ENCODE data around the gene DUSP28.
"Not testable (repeated sequence)": the region's sequence is repeated elsewhere in the genome, so short reads cannot be mapped to it uniquely, and the experiment has no call there.

Gene DUSP28, protein sequence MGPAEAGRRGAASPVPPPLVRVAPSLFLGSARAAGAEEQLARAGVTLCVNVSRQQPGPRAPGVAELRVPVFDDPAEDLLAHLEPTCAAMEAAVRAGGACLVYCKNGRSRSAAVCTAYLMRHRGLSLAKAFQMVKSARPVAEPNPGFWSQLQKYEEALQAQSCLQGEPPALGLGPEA

DNA sequence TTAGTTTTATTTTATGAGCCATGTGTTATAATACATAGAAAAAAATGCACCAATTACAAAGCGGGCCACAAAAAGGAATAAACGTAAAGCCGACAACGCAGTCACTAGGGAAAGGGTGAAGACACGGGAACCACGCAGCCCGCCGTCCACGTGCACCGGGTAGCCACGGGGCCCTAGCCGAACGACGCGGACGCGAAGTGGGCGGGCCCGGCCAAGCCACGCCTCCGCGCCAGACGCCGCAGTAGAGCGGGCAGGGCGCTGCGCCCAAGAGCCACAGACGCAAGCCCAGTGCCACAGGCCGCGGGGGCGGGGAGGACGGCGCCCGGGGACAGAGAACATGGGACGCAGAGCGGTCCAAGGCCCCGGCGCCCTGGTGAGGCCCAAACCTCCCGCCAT lies at the start of gene DUSP28:
Gene DUSP28 (plus strand): TSS at position 274 of the 396 bp plus-strand sequence. CDS start 328 bp downstream, outside the sequence.
- DNase-seq (ENCODE audit: low read depth), result peak; percentile 86

DNA sequence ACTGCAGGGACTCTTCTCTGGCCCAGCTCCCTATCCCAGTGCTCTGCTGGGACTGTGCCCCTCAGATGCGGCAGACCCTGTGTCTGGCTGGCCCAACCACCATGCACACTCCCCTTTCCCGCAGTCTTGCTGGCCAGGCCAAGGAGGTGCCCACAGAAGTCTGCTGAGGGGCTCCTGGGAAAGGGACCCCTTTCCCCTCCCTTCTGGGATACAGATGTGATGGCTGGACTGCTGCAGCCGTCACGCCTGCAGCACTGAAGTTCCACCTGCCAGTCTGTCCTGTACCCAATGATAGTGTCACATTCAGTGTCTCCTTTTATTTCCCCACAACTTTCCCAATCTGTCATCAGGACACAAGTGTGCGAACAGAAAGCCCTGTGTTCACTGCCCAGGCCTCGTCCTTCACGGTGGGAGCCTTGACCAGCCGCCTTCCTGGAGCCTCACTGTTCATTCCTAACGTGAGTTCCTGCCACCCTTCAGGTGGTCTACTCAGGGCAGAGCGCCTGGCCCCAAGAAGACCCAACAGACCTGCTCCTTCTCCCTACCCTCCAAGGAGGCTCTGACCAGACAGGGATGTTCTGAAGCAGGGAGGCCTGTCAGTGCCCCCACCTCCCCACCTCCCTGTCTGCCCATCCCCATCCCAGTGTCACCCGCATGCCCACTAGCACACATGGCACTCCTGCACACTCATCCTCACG lies 49.5 kb upstream of the DUSP28 start:
- no peak for DNase-seq (ENCODE audit: low read depth)

DNA sequence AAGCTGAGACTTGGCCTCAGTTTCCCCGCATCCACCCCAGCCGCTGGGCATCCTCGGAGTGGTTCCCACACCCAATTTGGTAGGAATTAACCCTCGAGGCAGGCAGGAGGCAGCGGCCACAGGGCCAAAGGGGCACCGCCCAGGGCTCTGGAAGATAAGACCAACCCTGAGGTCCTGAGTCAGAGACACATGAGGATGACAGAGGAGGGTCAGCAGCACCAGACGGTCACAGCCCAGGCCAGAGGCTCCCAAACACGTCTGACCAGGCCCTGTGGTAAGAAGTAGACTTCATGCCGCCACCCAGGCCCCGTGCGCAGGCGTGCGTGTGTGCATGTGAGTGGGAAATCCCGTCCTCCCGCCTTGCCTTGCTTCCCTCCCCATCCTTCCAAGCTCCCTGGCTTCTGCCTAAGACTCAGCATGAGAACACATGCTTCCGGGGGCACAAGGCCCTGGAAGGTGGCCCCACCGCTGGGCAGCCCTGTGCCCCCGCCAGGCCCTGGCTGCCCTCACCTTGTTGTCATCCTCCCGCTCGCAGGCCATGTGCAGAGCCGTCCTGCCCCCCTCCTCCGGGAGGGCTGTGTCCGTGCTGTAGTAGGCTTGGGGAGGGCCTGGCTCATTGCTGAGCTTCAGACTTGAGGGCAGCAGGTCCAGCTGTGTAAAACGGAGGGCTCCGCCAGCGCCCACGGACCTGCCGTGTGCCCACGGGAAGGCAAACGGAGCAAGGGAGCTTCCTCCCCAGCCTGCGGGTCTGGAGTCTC lies 48.6 kb upstream of the DUSP28 start:
- DNase-seq (ENCODE audit: low read depth), result no peak

DNA sequence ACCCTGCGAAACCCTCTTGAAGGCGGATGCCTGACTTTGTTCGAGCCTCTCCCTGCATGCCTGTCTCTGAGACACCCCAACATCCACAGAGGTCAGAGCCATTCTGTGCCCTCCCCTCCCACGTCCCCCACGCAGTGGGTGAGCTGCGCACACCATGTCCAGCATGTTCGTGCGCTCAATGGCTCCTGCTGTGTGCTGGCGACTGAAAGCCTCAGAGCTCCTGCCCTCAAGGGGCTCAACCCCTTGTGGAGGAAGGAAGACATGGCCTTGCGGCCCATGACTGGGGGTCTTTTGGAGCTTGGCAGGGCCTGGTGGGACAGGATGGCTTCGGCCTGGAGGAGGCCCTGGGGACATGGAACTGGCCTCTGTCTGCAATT lies 48.1 kb upstream of the DUSP28 start:
- no peak for DNase-seq (ENCODE audit: low read depth)

DNA sequence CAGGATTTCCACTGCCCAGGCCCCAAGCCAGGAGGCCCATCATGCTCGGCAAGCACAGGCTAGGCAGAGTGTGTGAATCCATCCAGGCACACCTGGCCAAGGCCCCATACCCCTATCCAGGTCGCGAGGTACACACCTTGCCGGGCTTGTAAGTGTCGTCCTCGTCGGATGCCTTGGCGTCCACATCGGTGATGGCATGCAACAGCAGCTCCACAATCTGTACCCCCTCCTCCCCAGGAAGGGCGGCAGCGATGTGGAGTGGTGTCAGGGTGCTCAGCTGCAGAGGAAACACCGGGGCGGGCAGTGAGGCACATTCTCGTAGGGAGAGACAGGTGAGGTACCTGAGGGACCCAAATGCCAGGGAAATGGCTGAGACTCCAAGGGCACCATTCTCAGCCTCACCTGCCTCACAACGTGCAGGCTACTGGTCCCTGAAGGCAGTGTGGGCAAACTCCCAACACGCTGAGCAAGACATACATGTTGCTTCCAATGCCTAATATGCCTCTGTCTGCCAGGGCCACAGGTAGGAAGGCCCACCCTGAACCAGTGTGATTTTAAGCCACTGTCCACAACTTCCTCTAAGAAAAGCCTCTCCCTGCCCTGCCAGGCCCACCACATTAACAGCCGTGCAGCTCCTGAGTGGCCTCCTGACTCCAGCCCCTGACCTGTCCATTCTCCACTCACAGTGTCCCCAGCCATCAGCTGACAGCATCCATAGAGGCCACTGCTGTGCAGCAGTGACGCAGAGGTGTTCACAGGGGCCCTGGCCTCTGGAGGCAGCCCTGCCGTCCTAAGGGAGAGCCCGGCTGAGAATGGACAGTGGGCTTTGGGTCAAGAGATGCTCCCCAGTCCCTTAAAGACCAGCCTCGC lies 47.3 kb upstream of the DUSP28 start:
- no peak for DNase-seq (ENCODE audit: low read depth)

DNA sequence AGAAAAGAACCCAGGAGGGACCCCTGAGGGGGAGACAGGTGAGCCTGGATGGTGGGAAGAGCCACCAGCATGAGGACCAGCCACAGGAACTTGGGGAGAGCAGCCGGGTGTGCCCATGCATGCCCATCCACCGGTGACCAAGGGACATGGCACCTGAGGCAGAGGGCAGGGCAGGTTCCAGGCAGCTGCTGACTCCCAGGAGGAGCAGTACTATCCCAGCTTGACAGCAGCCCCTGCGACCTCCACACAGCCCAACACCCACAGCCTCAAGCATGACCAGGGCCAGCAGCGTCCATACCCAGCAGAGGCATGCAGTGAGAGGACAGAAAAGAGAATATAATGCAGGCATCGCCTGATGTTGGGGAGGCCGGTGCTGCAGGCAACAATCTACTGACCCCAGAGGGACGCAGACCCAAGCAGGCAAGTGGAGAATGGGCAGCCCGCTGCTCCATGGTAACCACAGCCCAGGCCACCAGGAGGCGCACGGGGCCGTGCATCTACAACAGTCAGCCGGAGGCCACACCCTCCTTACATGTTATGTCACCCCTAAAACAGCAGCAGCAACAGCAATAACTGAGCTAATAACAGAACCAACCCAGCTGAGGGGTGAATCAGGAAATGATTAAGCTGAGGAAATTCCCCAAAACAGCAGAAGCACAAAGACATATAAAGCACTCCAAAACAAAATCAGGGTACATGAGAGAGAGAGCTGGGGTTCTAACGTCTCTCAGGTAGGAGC lies 46.4 kb upstream of the DUSP28 start:
- DNase-seq (ENCODE audit: low read depth), result peak; percentile 69

DNA sequence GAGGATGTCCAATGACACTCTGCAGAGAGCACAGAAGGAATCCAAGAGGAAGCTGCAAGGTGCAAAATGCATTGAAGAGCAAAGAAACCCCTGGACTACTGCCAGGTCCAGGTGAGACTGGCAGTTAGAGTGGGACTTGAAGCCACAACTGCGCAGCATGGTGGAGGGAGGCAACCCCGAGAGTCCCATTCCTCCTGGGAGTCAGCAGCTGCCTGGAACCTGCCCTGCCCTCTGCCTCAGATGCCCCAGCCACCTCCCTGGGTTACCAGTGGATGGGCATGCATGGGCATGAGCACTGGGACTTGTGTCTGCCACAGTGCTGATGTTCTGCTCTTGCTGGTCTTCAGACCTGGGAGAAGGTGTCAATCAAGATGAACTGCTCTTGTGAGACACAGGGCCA lies 45.5 kb upstream of the DUSP28 start:
- DNase-seq (ENCODE audit: low read depth), result no peak

DNA sequence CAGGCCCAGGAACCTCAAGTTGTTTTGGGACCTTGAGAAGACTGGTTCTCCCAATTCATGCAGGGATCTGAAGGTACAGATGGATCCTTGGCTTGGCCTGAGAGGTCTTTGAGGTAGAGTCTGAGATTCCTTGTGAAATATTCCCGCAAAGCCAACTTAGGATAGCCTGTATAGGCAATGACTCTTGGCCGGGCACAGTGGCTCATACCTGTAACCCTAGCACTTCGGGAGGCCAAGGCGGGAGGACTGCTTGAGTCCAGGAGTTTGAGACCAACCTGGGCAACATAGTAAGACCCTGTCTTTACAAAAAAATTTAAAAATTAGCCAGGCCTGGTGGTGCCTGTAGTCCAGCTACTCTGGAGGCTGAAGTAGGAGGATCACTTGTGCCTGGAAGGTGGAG lies 42.8 kb upstream of the DUSP28 start:
- DNase-seq (ENCODE audit: low read depth), result no peak

DNA sequence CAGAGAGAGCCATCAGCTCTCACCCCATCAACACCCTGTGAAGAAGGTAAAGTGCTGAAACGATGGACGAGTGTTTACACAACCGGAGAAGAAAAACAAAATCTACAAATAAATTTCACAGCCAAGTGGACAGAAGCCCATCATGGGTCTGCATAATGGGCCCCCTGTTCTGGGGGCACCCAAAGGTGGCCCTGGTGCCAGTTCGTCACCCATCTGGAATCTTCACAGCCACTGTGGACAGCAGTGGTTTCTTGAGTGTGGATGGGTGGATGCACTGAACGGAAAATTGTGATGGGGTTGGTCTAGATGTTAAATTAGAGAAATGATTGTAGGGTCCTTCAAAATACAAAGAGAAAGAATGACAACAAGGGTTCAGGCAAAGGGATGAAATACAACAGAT lies 41.2 kb upstream of the DUSP28 start:
- DNase-seq (ENCODE audit: low read depth), result no peak

DNA sequence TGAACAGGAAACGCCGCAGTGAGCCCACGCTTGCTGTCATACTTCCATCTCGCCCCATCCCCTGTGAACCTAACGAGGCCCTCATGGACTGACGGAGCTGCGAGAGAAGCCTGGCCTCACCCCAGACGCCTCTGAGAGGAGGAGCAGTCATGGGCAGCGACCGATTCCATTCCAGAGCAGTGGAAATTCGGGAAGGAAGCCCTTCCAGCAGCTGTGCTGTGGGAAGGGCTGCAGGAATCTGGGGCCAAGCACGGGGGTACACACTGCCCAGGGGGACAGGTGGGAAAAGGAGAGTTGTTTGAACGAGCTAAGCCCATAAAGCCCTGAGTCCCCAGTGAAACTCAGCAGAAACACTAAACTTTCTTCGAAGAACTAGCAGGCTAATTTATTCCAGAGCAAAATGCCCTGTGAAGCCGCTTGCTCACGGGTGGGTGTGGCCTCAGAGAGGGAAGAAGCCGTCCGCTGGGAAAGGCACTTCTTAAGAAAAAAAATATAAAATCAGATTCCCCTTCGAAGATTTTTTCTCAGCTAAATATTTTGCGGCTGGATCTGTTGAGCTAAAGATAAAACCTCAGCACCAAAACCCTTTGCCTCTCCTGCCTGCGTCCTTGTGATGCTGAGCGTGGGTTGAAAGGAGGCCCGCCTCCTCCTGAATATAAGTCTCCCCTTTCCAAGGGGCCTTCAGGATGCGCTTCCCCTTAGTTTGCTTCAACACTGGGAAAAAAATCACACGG lies 40.6 kb upstream of the DUSP28 start:
- DNase-seq (ENCODE audit: low read depth), result no peak

DNA sequence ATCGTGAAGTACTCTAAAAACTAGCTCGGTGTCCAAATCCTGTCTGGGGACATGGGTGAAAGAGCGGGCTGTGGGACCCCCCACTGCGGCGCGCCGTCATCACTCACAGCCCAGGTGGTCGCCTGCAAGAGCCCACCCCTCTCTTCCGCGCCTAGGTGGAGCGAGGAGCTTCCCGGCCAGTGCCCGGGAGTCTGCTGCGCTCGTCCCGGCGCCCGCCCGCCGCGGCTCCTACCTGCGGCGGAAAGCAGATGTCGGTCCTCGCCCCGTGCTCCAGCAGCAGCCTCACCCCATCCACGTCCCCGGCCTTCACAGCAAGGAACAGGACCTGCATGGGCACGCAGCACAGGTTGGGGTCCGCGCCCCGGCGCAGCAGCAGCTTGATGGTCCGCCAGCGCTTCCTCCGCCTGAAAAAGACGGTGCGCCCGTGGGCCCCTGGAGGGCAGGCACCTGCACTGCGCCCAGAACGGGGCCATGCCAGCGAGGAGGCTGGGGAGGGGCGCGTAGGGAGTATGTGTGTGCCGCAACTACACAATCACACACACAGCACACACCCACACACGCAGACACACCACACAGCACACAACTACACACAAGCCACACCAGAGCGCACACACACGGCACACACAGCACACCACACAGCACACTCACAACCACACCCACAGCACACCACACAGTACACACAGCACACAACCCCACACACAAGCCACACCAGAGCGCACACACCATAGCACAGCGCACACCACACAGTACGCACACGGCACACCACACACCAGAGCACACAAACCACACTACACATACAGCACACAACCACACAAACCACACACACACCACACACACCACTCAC lies 39.8 kb upstream of the DUSP28 start:
- DNase-seq (ENCODE audit: low read depth), result no peak

DNA sequence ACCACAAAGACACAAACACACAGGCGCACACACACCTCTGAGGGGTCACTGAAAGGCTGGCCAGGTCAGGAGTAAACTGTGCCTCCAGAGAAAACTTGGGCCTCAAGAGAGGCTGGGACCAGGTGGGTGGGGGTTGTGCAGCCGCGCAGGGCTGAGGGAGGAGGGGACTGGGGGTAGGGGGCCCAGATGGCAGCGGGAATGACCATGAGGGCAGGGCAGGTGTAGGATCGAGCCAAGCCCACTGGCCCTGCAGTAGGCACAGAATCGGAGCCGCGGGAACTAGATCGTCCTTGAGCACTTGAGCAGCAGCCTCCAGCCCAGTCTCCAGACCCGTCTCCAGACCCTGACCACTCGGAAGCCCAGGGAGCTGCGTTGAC lies 39.2 kb upstream of the DUSP28 start:
- DNase-seq (ENCODE audit: low read depth), result no peak

DNA sequence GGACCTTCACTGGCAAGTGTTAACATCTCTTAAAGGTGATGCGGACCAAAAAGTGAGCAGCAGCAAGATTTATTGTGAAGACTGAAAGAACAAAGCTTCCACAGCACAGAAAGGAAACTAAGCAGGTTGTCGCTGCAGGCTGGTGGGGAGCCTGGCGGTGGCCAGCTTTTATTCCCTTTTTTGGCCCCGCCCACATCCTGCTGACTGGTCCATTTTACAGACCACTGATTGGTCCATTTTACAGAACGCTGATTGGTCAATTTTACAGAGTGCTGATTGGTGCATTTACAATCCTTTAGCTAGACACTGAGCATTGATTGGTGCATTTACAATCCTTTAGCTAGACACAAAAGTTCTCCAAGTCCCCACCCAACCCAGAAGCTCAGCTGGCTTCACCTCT lies 38.3 kb upstream of the DUSP28 start:
- not testable (repeated sequence) for DNase-seq (ENCODE audit: low read depth)

DNA sequence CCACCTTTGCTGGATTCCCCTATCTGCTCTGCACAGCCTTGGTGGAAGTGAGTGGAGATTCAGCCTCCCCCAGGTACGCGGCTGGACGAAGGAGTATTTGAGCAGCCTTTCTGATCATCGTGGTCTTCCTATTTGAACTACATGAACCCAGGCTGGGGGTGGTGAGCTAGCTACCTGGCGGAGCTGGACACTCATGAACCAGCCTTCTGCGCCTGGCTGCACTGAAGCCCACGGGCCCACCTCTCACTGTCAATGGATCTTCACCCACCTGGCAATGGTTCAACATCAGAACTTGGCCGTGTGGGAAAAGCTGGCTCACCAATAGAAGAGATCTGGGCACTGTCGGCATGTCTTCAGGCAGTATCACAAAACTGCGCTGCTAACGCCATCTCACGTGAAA lies 37.8 kb upstream of the DUSP28 start:
- DNase-seq (ENCODE audit: low read depth), result no peak

DNA sequence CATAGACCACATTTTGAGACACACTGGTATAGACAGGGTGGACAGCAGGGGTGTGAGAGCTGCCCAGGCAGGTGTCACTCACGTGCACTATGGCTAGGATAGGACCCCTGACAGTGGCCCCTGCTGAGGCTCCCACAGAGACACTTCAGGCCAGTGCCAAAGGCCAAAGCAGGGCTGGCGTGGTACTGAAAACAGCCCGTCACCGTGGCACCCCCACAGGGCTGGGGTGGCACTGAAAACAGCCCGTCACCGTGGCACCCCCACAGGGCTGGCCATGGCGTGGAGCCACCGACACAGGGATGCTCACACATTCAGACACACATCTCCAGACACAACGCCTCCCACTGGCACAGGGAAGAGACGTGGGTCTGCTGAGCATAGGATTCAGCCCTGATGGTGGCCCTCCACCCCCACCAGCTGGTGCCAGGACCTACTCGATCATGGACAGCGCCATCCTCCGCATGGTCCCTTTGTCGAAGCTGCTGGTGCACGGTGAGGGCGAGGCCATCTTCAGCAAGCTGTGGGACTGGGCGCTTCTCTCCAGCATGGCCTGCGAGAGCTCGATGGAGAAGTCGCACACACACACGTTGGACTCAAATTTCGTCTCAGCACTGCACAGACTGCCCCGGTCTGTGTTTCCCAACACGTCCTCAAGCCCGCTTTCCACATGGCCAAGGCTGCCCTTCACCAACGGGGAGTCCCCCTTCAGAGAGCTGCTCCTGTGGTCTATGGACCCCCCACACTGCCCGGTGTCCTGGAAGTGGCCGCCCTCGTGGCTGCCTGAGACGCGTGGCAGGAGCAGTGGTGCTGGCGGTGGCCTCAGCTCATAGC lies 36.5 kb upstream of the DUSP28 start:
- no peak for DNase-seq (ENCODE audit: low read depth)

DNA sequence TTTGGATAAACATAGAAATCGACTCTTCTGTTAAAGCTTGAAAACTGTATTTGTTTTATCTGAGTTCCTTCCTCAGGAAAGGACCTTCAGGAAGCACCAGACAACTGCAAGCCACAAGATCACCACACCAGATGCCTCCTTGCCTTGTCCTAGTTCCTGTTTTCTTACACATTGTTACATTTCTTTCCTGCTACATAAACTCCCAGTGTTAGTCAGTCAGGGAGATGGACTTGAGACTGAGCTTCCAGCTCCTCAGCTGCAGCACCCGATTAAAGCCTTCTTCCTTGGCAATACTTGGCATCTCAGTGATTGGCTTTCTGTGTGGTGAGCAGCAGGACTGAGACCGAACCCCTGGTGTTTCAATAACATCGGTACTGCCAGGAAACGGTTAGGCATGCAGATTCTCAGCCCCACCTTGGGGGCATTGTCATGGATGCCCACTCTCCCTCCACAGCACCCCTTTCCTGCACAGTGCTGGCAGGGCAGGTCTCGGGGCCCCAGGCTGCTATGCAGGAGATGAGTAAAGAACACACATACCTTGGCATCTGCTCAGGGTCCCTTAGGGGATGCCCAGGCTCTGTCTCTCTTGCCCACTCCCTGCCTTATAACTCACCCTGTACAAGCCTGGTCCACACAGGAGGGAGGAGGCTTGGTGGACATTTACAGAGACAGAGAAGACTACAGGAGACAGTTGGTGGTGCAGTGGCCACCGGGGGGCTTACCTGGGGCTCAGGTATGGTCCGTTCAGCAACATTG lies 35.0 kb upstream of the DUSP28 start:
- DNase-seq (ENCODE audit: low read depth), result no peak

DNA sequence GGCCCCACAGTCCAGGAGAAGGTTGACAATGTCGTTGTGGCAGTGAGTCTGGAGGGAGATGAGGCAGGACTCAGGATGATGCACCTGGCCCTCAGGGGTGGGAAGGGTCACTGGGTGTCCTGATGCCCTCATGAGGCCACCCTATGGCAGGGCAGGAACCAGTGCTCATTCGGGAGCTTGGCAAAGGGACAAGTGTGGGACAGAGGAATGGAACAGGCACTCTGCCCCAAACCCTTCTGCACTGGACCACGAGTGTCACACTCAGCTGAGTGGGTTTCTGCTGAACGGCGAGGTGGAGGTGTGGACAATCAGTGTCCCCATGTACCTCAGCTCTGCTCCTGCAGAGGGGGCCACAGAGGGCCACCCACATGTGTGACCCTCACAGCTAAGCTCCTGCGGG lies 34.4 kb upstream of the DUSP28 start:
- DNase-seq (ENCODE audit: low read depth), result no peak

DNA sequence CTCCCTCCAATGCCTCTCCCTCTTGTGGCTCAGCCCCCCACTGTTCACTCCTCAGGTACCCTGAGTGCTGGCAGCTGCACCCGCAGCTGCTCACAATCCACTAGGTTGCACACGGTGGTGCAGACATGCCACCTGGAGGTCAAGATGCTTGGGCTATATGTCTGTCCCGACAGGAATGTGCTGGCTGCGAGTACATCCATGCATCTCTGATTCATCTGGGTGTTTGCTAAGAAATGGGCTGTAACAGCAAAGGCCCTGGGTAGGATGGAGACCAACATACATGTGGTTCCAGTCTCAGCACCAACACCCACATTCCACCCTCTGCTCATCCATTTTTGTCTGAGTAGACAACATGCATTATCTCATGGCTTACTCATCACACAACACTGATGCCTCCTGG lies 33.6 kb upstream of the DUSP28 start:
- no peak for DNase-seq (ENCODE audit: low read depth)
